ENCODE data around the gene PIK3CG.

GRCh38 chr7:106848851-106849442, 16.1 kb upstream of the PIK3CG start:
- TF ChIP-seq SUZ12 (IDR thresholded peaks at IDR 0.05; ENCODE audit: extremely low read depth, insufficient read depth, insufficient read length) (no peak), YY1 (IDR thresholded peaks at IDR 0.05; ENCODE audit: insufficient read depth, insufficient read length) (no peak), ZNF274 (IDR thresholded peaks at IDR 0.05; ENCODE audit: low read depth, low read length) (no peak)

Measured in NT2/D1 (cell line).